Transverse colon (tissue), 4 donors: ENCODE results near the gene JOSD1. TPM values are rescaled to one million over a fixed set of nuclear protein-coding genes. Genes with fewer than 3 reads are reported as not detected.

Experiments used
- DNase-seq: peaks from one replicate; pipeline ENCODE4 v3.0.0-alpha.2; 2019
- H3K27ac ChIP-seq, 4 donors: fragments of 200-600 bp; sonication (generic); 2 replicates each; pipeline ENCODE4 v1.5.1; 2016 to 2018; ENCODE audit warnings: inconsistent platforms in 4 of 4
- H3K27me3 ChIP-seq: fragments of 200-600 bp; sonication (generic); 2 replicates; pipeline ENCODE4 v1.5.1; 2017; ENCODE audit warnings: inconsistent platforms
- H3K36me3 ChIP-seq, 4 donors: fragments of 200-600 bp; sonication (generic); 2 replicates each; pipeline ENCODE4 v1.5.1; 2017 to 2019; ENCODE audit warnings: inconsistent platforms in 4 of 4
- H3K4me1 ChIP-seq, 4 donors: fragments of 200-600 bp; sonication (generic); 2 replicates each; pipeline ENCODE4 v1.5.1; 2017 to 2020; ENCODE audit warnings: inconsistent platforms in 4 of 4
- H3K4me3 ChIP-seq, 4 donors: fragments of 200-600 bp; sonication (generic); 1 replicate in 1 of 4; 2 replicates in 3 of 4; pipeline versions ENCODE4 v1.5.1 to v1.6.1; 2017 to 2019; ENCODE audit warnings: inconsistent platforms in 4 of 4
- H3K9me3 ChIP-seq, 2 donors: fragments of 200-600 bp; sonication (generic); 2 replicates each; pipeline ENCODE4 v1.5.1; 2017 to 2019; ENCODE audit warnings: inconsistent platforms in 2 of 2
- CTCF ChIP-seq, 5 experiments: fragments of 200-600 bp in 3 of 5; fragments of 450-650 bp in 2 of 5; sonication (generic) in 3 of 5; IDR thresholded peaks; 1 replicate in 2 of 5; 2 replicates in 3 of 5; pipeline ENCODE4 v1.5.1; 2016 to 2017; ENCODE audit warnings: antibody characterized with exemption in 5 of 5, inconsistent platforms in 3 of 5, mild to moderate bottlenecking in 2 of 5, moderate library complexity in 1 of 5
- EP300 ChIP-seq: sonication (generic); formaldehyde crosslinking; IDR thresholded peaks from one replicate; pipeline ENCODE4 v1.6.1; 2017; ENCODE audit warnings: antibody characterized with exemption, low read depth
- POLR2A ChIP-seq: fragments of 450-650 bp; IDR thresholded peaks from one replicate; pipeline ENCODE4 v1.6.1; 2016; ENCODE audit warnings: antibody characterized with exemption, mild to moderate bottlenecking, moderate library complexity
- POLR2AphosphoS5 ChIP-seq, 3 donors: sonication (generic); formaldehyde crosslinking; IDR thresholded peaks; one replicate each; pipeline ENCODE4 v1.6.1; 2016; ENCODE audit warnings: antibody characterized with exemption in 3 of 3
- WGBS, 2 donors: methylation state at CpG; one replicate each; pipeline ENCODE4 v1.1.5; 2018; ENCODE audit warnings: low coverage in 1 of 2; 5-methylcytosine and 5-hydroxymethylcytosine counted together
- in situ Hi-C, 4 donors: fragments of 200-750 bp; cut with MboI; loops; one replicate each; pipeline versions ENCODE4 v1.15.0 to v1.15.1; 2017; ENCODE audit warnings: low sequenced_read_pairs in 3 of 4, low pct_ligation_motif_present in 1 of 4, low pct_unique_long_range_greater_than_20kb in 1 of 4
- intact Hi-C: fragments of 100-400 bp; cut with DNase I; formaldehyde crosslinking; loops from one replicate; pipeline ENCODE4 v1.15.1; 2023; ENCODE audit warnings: low total_unique reads
- total RNA-seq, 4 donors: library from RNA; depleted of rRNA; stranded (reverse); fragments of >200 nt; gene quantifications; one replicate each; pipeline ENCODE4 v1.1.0, GENCODE V29; 2016

Gene JOSD1
- total RNA-seq, 4 donors from 2014 or later = 34.6 to 189 (median 138) TPM

GRCh38 chr22:38655519-38656255 is 45.1 kb downstream of the JOSD1 start:
- no peak for DNase-seq
- no peaks in the 10 kb centered on the region for H3K9me3 ChIP-seq
- intact Hi-C loops (no loop called here), in situ Hi-C loops (no loop called here)
- no peaks in the 10 kb centered on the region for H3K27me3 ChIP-seq
- 7% methylated on average over 22 of the region's 22 CpGs; no CpG with 5 or more reads in 1 of the 2 donors for WGBS, 2 donors
- H3K4me3 ChIP-seq = peak overlapping the region; percentile 64 to 89 (median 82)
- TF ChIP-seq EP300 = no peak
- no peak for TF ChIP-seq CTCF (IDR thresholded peaks at IDR 0.05)
- TF ChIP-seq POLR2AphosphoS5 (IDR thresholded peaks at IDR 0.05) = no peak
- no peak for TF ChIP-seq POLR2A
- peaks cover 11 to 23% (median 15%) of the 10 kb centered on the region in 4 donors for H3K4me1 ChIP-seq
- peak overlapping the region; percentile 86 to 89 (median 88) for H3K27ac ChIP-seq
- no peaks in the 10 kb centered on the region for H3K36me3 ChIP-seq

GRCh38 chr22:38653741-38654140 is 47.0 kb downstream of the JOSD1 start:
- intact Hi-C loops = no loop called here
- in situ Hi-C loops = no loop called here
- WGBS, 2 donors = 94 to 100% methylated on average over 2 to 8 of the region's 8 CpGs

GRCh38 chr22:38652859-38653258 is 47.9 kb downstream of the JOSD1 start:
- Histone ChIP-seq H3K9me3 (no peaks in the 10 kb centered on the region), H3K4me3 (no peak overlapping the region), H3K27ac (peak overlapping the region in 3 of 4 donors; percentile 4 to 60 (median 20)), H3K4me1 (peaks cover 11 to 16% (median 14%) of the 10 kb centered on the region in 4 donors), H3K36me3 (no peaks in the 10 kb centered on the region), H3K27me3 (no peaks in the 10 kb centered on the region)
- intact Hi-C loops (no loop called here), in situ Hi-C loops (no loop called here)
- TF ChIP-seq POLR2A (no peak), EP300 (no peak), CTCF (IDR thresholded peaks at IDR 0.05) (no peak), POLR2AphosphoS5 (IDR thresholded peaks at IDR 0.05) (no peak)
- peak; percentile 31 for DNase-seq

More at GRCh38 chr22:38653741-38654140, 47.0 kb downstream of the JOSD1 start:
- H3K36me3 ChIP-seq = no peaks in the 10 kb centered on the region
- H3K4me1 ChIP-seq = peaks cover 11 to 23% (median 15%) of the 10 kb centered on the region in 4 donors
- H3K4me3 ChIP-seq = no peak overlapping the region
- no peaks in the 10 kb centered on the region for H3K9me3 ChIP-seq
- H3K27ac ChIP-seq = no peak overlapping the region
- TF ChIP-seq POLR2A = no peak
- no peak for TF ChIP-seq EP300
- no peak for TF ChIP-seq CTCF (IDR thresholded peaks at IDR 0.05)
- TF ChIP-seq POLR2AphosphoS5 (IDR thresholded peaks at IDR 0.05) = no peak
- DNase-seq = no peak
- no peaks in the 10 kb centered on the region for H3K27me3 ChIP-seq

- DNase-seq = no peak
- no peak overlapping the region for H3K4me3 ChIP-seq
- H3K9me3 ChIP-seq = no peaks in the 10 kb centered on the region
- H3K4me1 ChIP-seq = no peaks in the 10 kb centered on the region
- no peaks in the 10 kb centered on the region for H3K36me3 ChIP-seq
- intact Hi-C loops (no loop called here), in situ Hi-C loops (no loop called here)
- 65 to 75% methylated on average over 4 to 5 of the region's 5 CpGs for WGBS, 2 donors
- H3K27ac ChIP-seq = no peak overlapping the region
- no peaks in the 10 kb centered on the region for H3K27me3 ChIP-seq
- TF ChIP-seq EP300 (no peak), POLR2AphosphoS5 (IDR thresholded peaks at IDR 0.05) (no peak), POLR2A (no peak), CTCF (IDR thresholded peaks at IDR 0.05) (no peak)
These were observed 50.8 kb downstream of the JOSD1 start for GRCh38 chr22:38649841-38650522.
